ENCODE data around the gene ZNF467.

ZNF467 gene

GRCh38 chr7:149796287-149796860 lies 23.0 kb upstream of the ZNF467 start:
- Histone ChIP-seq H3K27me3 (peaks cover 6% of the 10 kb centered on the region; the same call in 1 of the 2 replicates), H3K36me3 (no peaks in the 10 kb centered on the region), H3K4me1 (no peaks in the 10 kb centered on the region), H3K9me3 (no peaks in the 10 kb centered on the region), H3K4me3 (ENCODE audit: low read depth, low read length) (no peak overlapping the region)
- no peak for DNase-seq
- no peak for TF ChIP-seq CTCF (IDR thresholded peaks at IDR 0.05; ENCODE audit: low read depth, low read length)

DNA sequence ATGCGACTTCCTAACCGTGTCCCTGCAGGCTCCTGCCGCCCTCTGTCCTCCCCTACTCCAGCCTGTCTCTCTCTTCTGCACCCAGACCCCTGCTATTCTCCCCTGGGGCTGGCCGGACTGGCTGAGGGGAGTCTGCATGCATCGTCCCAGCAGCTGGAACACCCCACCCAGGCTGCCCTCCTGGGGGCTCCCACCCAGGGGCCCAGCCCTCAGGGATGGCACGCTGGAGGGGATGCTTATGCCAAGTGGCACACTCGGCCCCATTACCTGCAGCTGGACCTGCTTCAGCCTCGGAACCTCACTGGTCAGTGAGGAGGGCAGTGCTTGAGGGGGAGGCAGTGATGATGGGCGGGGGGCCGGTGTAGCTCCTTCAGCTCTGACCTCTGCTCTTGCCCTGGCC lies 21.7 kb upstream of the ZNF467 start:
- no peak overlapping the region for H3K4me3 ChIP-seq (ENCODE audit: low read depth, low read length)
- TF ChIP-seq CTCF (IDR thresholded peaks at IDR 0.05; ENCODE audit: low read depth, low read length): no peak
- H3K36me3 ChIP-seq: no peaks in the 10 kb centered on the region
- peaks cover 6% of the 10 kb centered on the region; the same call in 1 of the 2 replicates for H3K27me3 ChIP-seq
- H3K9me3 ChIP-seq: no peaks in the 10 kb centered on the region
- no peak for DNase-seq
- no peaks in the 10 kb centered on the region for H3K4me1 ChIP-seq

DNA sequence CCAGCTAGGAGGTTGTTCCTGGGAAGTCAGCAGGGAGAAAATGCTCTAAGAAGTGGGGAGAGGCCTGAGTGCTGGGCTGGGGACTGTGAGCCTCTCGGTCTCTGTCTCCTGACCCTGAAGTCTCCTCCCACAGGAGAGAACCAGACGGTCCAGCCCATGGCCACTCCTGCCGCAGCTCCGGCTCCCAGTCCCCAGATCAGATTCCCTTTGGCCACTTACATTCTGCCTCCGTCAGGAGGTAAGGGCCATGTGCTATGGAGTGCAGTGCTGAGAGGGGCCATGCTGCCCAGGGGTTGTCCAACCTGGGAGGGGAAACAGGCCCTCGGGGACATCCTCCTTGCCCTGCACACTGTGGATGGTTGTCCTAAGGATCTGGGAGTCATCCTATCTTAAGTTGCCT lies 21.3 kb upstream of the ZNF467 start:
- Histone ChIP-seq H3K27me3 (peaks cover 6% of the 10 kb centered on the region; the same call in 1 of the 2 replicates), H3K9me3 (no peaks in the 10 kb centered on the region), H3K4me3 (ENCODE audit: low read depth, low read length) (no peak overlapping the region), H3K4me1 (no peaks in the 10 kb centered on the region), H3K36me3 (no peaks in the 10 kb centered on the region)
- no peak for TF ChIP-seq CTCF (IDR thresholded peaks at IDR 0.05; ENCODE audit: low read depth, low read length)
- no peak for DNase-seq

DNA sequence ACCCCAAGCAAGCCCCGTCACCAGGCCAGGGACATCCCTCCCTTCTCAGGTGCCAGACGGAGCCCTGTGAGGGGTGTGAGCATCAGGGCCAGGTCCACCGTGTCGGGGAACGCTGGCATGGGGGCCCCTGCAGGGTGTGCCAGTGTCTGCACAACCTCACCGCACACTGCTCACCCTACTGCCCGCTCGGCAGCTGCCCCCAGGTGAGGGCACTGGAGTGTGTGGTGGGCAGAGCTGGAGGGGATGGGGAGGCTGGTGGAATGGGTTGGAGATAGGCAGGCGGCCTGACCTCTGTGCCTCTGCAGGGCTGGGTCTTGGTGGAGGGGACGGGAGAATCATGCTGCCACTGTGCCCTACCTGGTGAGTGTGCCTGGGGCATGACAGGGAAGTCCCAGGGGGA lies 19.9 kb upstream of the ZNF467 start:
- TF ChIP-seq CTCF (IDR thresholded peaks at IDR 0.05; ENCODE audit: low read depth, low read length): no peak
- no peaks in the 10 kb centered on the region for H3K4me1 ChIP-seq
- H3K36me3 ChIP-seq: no peaks in the 10 kb centered on the region
- no peak overlapping the region for H3K4me3 ChIP-seq (ENCODE audit: low read depth, low read length)
- peaks cover 6% of the 10 kb centered on the region; the same call in 1 of the 2 replicates for H3K27me3 ChIP-seq
- DNase-seq: no peak
- no peaks in the 10 kb centered on the region for H3K9me3 ChIP-seq

DNA sequence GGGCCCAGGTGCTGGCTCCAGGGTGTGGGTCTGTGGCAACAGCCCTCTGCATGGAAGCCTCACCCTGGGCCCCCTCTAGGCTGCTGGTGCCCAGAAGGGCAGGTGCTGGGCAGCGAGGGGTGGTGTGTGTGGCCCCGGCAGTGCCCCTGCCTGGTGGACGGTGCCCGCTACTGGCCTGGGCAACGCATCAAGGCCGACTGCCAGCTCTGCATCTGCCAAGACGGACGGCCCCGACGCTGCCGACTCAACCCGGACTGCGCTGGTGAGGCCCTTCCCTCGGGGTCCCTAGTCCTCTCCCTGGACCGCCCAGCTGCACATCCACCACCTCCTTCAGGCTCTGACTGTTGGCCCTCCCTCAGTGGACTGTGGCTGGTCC lies 18.8 kb upstream of the ZNF467 start:
- TF ChIP-seq CTCF (IDR thresholded peaks at IDR 0.05; ENCODE audit: low read depth, low read length): no peak
- no peaks in the 10 kb centered on the region for H3K36me3 ChIP-seq
- no peak overlapping the region for H3K4me3 ChIP-seq (ENCODE audit: low read depth, low read length)
- no peaks in the 10 kb centered on the region for H3K4me1 ChIP-seq
- no peaks in the 10 kb centered on the region for H3K9me3 ChIP-seq
- peaks cover 6% of the 10 kb centered on the region; the same call in 1 of the 2 replicates for H3K27me3 ChIP-seq
- no peak for DNase-seq

DNA sequence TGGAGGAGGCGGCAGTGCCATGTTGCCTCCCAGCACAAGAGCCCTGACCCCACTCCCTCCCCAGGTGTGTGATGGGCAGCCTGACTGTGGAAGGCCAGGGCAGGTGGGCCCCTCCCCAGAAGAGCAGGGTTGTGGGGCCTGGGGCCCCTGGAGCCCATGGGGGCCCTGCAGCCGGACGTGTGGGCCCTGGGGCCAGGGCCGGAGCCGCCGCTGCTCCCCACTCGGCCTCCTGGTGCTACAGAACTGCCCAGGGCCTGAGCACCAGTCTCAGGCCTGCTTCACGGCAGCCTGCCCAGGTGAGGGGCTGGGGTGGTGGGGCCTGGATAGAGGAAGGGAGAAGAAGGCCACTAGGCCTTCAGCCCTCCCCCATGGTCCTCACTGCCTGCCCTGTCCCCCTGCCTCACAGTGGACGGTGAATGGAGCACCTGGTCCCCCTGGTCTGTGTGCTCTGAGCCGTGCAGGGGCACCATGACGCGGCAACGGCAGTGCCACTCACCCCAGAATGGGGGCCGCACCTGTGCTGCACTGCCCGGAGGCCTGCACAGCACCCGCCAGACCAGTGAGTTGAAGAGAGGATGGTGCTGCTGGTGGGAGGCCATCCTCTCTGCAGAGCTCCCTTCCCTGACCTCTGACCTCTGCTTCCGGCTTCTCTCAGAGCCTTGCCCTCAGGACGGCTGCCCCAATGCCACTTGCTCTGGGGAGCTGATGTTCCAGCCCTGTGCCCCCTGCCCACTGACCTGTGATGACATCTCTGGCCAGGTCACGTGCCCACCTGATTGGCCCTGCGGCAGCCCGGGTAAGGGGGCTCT lies 18.2 kb upstream of the ZNF467 start:
- TF ChIP-seq CTCF (IDR thresholded peaks at IDR 0.05; ENCODE audit: low read depth, low read length): no peak
- H3K27me3 ChIP-seq: peaks cover 6% of the 10 kb centered on the region; the same call in 1 of the 2 replicates

More for the DNA sequence above, 18.2 kb upstream of the ZNF467 start:
- DNase-seq: no peak
- no peaks in the 10 kb centered on the region for H3K4me1 ChIP-seq
- H3K36me3 ChIP-seq: no peaks in the 10 kb centered on the region
- H3K9me3 ChIP-seq: no peaks in the 10 kb centered on the region
- H3K4me3 ChIP-seq (ENCODE audit: low read depth, low read length): no peak overlapping the region

Measured in BE2C (cell line).